Panc1 (cell line): ENCODE measurements around the gene FLVCR2. TPM values are rescaled to one million over a fixed set of nuclear protein-coding genes. Genes with fewer than 3 reads are reported as not detected.

Experiments used
- ATAC-seq: fragments of 200-7000 bp; cut with Tn5 transposase; 2 replicates; pipeline ENCODE4 v1.9.1; 2020; ENCODE audit warnings: mild to moderate bottlenecking, moderate library complexity
- BruUV-seq: library from RNA; stranded (reverse); fragments of 400-500 nt; replicated peaks from 2 replicates; lab custom pipeline; 2021; lab: Mats Ljungman, UMichigan
- CTCF ChIA-PET: fragments of 300-600 bp; sonication (Branson Sonifier 250); formaldehyde crosslinking; loops from one replicate; lab custom pipeline; 2022; ENCODE audit warnings: antibody characterized with exemption; lab: Charles Lee
- POLR2A ChIA-PET: fragments of 300-600 bp; sonication (Branson Sonifier 250); formaldehyde crosslinking; loops from one replicate; lab custom pipeline; 2022; ENCODE audit warnings: antibody characterized with exemption; lab: Charles Lee
- DNase-seq: peaks from one replicate; pipeline ENCODE4 v3.0.0-alpha.2; 2010; ENCODE audit warnings: low read depth, low spot score
- H3K27ac ChIP-seq: 2 replicates; pipeline ENCODE4 v1.5.1; 2011; ENCODE audit warnings: mild to moderate bottlenecking, low read length, inconsistent platforms
- H3K27me3 ChIP-seq: fragments of 200-500 bp; sonication (Bioruptor generic); 2 replicates; pipeline ENCODE4 v1.6.0; 2014; ENCODE audit warnings: low read length, inconsistent platforms; ENCODE audit not compliant: control insufficient read depth, insufficient read depth
- H3K36me3 ChIP-seq: fragments of 200-500 bp; sonication (Bioruptor generic); 2 replicates; pipeline ENCODE4 v1.5.1; 2014; ENCODE audit warnings: inconsistent platforms, mild to moderate bottlenecking, low read length, moderate library complexity; ENCODE audit not compliant: control insufficient read depth, insufficient read depth
- H3K4me1 ChIP-seq: 2 replicates; pipeline ENCODE4 v1.5.1; 2011; ENCODE audit warnings: inconsistent platforms, mild to moderate bottlenecking, low read length, moderate library complexity; ENCODE audit not compliant: control insufficient read depth, insufficient read depth
- H3K4me3 ChIP-seq, 2 experiments: 2 replicates each; pipeline ENCODE4 v1.5.1; 2011 to 2012; ENCODE audit warnings: low read depth in 2 of 2, low read length in 2 of 2, mild to moderate bottlenecking in 2 of 2, inconsistent platforms in 1 of 2, moderate library complexity in 1 of 2
- H3K9me3 ChIP-seq: fragments of 200-500 bp; sonication (Bioruptor generic); 2 replicates; pipeline ENCODE4 v1.5.1; 2014; ENCODE audit warnings: low read depth, mild to moderate bottlenecking, inconsistent platforms, low read length, moderate library complexity; ENCODE audit not compliant: control insufficient read depth, insufficient read depth
- CTCF ChIP-seq: fragments of 450-650 bp; IDR thresholded peaks from 2 replicates; pipeline ENCODE4 v1.5.1; 2017; ENCODE audit warnings: mild to moderate bottlenecking
- POLR2AphosphoS5 ChIP-seq: IDR thresholded peaks from 2 replicates; pipeline ENCODE4 v1.6.1; 2012; ENCODE audit warnings: mild to moderate bottlenecking, low read depth, low read length, moderate library complexity
- REST ChIP-seq, 2 experiments: IDR thresholded peaks; 2 replicates each; pipeline ENCODE4 v1.6.1; 2011 to 2012; ENCODE audit warnings: low read depth in 2 of 2, control low read depth in 1 of 2, low read length in 1 of 2, mild to moderate bottlenecking in 1 of 2, moderate library complexity in 1 of 2; ENCODE audit not compliant: insufficient read depth in 1 of 2
- SIN3A ChIP-seq: IDR thresholded peaks from 2 replicates; pipeline ENCODE4 v1.6.1; 2012; ENCODE audit warnings: low read depth, mild to moderate bottlenecking, low read length, moderate library complexity, borderline replicate concordance; ENCODE audit not compliant: insufficient read depth
- TCF7L2 ChIP-seq: IDR thresholded peaks from 2 replicates; pipeline ENCODE4 v1.6.1; 2011; ENCODE audit warnings: mild to moderate bottlenecking, low read depth, low read length, inconsistent platforms
- in situ Hi-C: cut with HindIII; loops from 2 replicates; pipeline ENCODE4 v1.10.0; 2016; ENCODE audit warnings: low sequenced_read_pairs, low pct_unique_long_range_greater_than_20kb
- intact Hi-C: fragments of 100-400 bp; cut with micrococcal nuclease; formaldehyde crosslinking; loops from one replicate; pipeline ENCODE4 v1.10.0; 2022; ENCODE audit not compliant: unreplicated experiment
- total RNA-seq: library from RNA; stranded (reverse); gene quantifications from one replicate; pipeline ENCODE4 v1.2.1, GENCODE V29; 2021; ENCODE audit not compliant: unreplicated experiment

FLVCR2 gene
- total RNA-seq, 1 experiment from 2014 or later, result 9.7 TPM

GRCh38 chr14:75548544-75548943 lies 29.9 kb upstream of the FLVCR2 start:
- Histone ChIP-seq H3K4me3 (no peak overlapping the region), H3K27ac (no peak overlapping the region), H3K36me3 (no peaks in the 10 kb centered on the region), H3K27me3 (no peaks in the 10 kb centered on the region), H3K9me3 (no peaks in the 10 kb centered on the region), H3K4me1 (no peaks in the 10 kb centered on the region)
- no peak for DNase-seq
- POLR2A ChIA-PET, result no interaction called here
- no peak for ATAC-seq
- intact Hi-C loops (no loop called here), in situ Hi-C loops (no loop called here)
- no TSS peak for BruUV-seq
- CTCF ChIA-PET, result no interaction called here
- no peak for TF ChIP-seq REST (IDR thresholded peaks at IDR 0.05; ENCODE audit: insufficient read depth in 1 of 2, low read depth in 2 of 2, low read length in 1 of 2)
- no peak for TF ChIP-seq TCF7L2
- TF ChIP-seq CTCF, result no peak
- TF ChIP-seq SIN3A, result no peak
- TF ChIP-seq POLR2AphosphoS5, result no peak

- in situ Hi-C loops (no loop called here), intact Hi-C loops (no loop called here)
- Histone ChIP-seq H3K4me1 (no peaks in the 10 kb centered on the region), H3K27ac (no peak overlapping the region), H3K9me3 (no peaks in the 10 kb centered on the region), H3K4me3 (no peak overlapping the region), H3K27me3 (no peaks in the 10 kb centered on the region), H3K36me3 (no peaks in the 10 kb centered on the region)
- POLR2A ChIA-PET, result no interaction called here
- no peak for ATAC-seq
- TF ChIP-seq TCF7L2 (no peak), POLR2AphosphoS5 (no peak), SIN3A (no peak), CTCF (no peak), REST (IDR thresholded peaks at IDR 0.05; ENCODE audit: insufficient read depth in 1 of 2, low read depth in 2 of 2, low read length in 1 of 2) (no peak)
- no TSS peak for BruUV-seq
- CTCF ChIA-PET, result no interaction called here
- DNase-seq, result no peak
Observed at GRCh38 chr14:75549169-75549568, 29.3 kb upstream of the FLVCR2 start.
